CD4-positive, alpha-beta T cell (primary cell): ENCODE results near the gene SOS2. TPM values are rescaled to one million over a fixed set of nuclear protein-coding genes. Genes with fewer than 3 reads are reported as not detected.

ENCODE experiments used
- ATAC-seq: fragments of 200-7000 bp; cut with Tn5 transposase; one replicate; pipeline ENCODE4 v1.10.0; 2022; ENCODE audit warnings: mild to moderate bottlenecking; ENCODE audit not compliant: poor library complexity
- CTCF ChIA-PET: fragments of 350-600 bp; sonication (Branson Sonifier 250); formaldehyde crosslinking; loops from one replicate; lab custom pipeline; 2021; ENCODE audit warnings: antibody characterized with exemption, inconsistent platforms; lab: Charles Lee
- POLR2A ChIA-PET: fragments of 350-600 bp; sonication (Branson Sonifier 250); formaldehyde crosslinking; loops from one replicate; lab custom pipeline; 2021; ENCODE audit warnings: antibody characterized with exemption, inconsistent platforms; lab: Charles Lee
- DNase-seq, 14 experiments: peaks; one replicate each; pipeline ENCODE4 v3.0.0-alpha.2; 2013 to 2020; ENCODE audit warnings: mixed read lengths in 2 of 14
- H3K27ac ChIP-seq, 2 donors: one replicate each; pipeline versions ENCODE4 v1.5.1 to v1.7.0; 2013; ENCODE audit warnings: low read length in 2 of 2, low read depth in 1 of 2, mild to moderate bottlenecking in 1 of 2
- H3K27me3 ChIP-seq, 2 experiments: 1 replicate in 1 of 2; 2 replicates in 1 of 2; pipeline versions ENCODE4 v1.6.1 to v1.7.0; 2013; ENCODE audit warnings: low read length in 2 of 2, control low read depth in 1 of 2, mild to moderate bottlenecking in 1 of 2, moderate library complexity in 1 of 2; ENCODE audit not compliant: insufficient read depth in 2 of 2, control insufficient read depth in 1 of 2
- H3K36me3 ChIP-seq: one replicate; pipeline ENCODE4 v1.6.1; 2013; ENCODE audit warnings: low read length, control low read depth; ENCODE audit not compliant: insufficient read depth
- H3K4me1 ChIP-seq: one replicate; pipeline ENCODE4 v1.6.1; 2013; ENCODE audit warnings: low read length, control low read depth; ENCODE audit not compliant: insufficient read depth
- H3K4me3 ChIP-seq: one replicate; pipeline ENCODE4 v1.5.1; 2013; ENCODE audit warnings: mild to moderate bottlenecking, low read length, moderate library complexity
- H3K9me3 ChIP-seq, 2 experiments: 1 replicate in 1 of 2; 2 replicates in 1 of 2; pipeline versions ENCODE4 v1.6.1 to v1.7.0; 2013; ENCODE audit warnings: low read length in 2 of 2, mild to moderate bottlenecking in 2 of 2, control low read depth in 1 of 2, moderate library complexity in 1 of 2; ENCODE audit not compliant: control insufficient read depth in 1 of 2, insufficient read depth in 1 of 2
- H3K27ac Mint-ChIP-seq: one replicate; pipeline ENCODE4 v1.8.0; 2020; ENCODE audit warnings: mixed read lengths
- H3K27me3 Mint-ChIP-seq: one replicate; pipeline ENCODE4 v1.8.0; 2021; ENCODE audit warnings: mixed read lengths
- H3K36me3 Mint-ChIP-seq: one replicate; pipeline ENCODE4 v1.8.0; 2021; ENCODE audit warnings: low read depth, mixed read lengths
- H3K4me1 Mint-ChIP-seq: one replicate; pipeline ENCODE4 v1.8.0; 2021; ENCODE audit warnings: low read depth, mixed read lengths
- H3K4me3 Mint-ChIP-seq: one replicate; pipeline ENCODE4 v1.8.0; 2020; ENCODE audit warnings: mild to moderate bottlenecking, mixed read lengths
- H3K9me3 Mint-ChIP-seq: one replicate; pipeline ENCODE4 v1.8.0; 2020; ENCODE audit warnings: mixed read lengths
- intact Hi-C, 2 experiments: fragments of 100-400 bp; cut with DNase I in 1 of 2; cut with micrococcal nuclease in 1 of 2; formaldehyde crosslinking; loops; one replicate each; pipeline versions ENCODE4 v1.15.1 to v1.9.0; 2023 to 2025; cut with DNase I, micrococcal nuclease
- total RNA-seq, 174 experiments: library from RNA in 2 of 174; stranded (reverse) in 2 of 174; gene quantifications; one replicate each; pipeline ENCODE4 v1.2.3 and lab custom pipeline; 2021 to 2026
- TF ChIP-seq, protein P1 (sequence below): fragments of 200-600 bp; IDR thresholded peaks from one replicate; pipeline ENCODE4 v1.8.0; 2022; ENCODE audit warnings: antibody characterized with exemption, mild to moderate bottlenecking

Gene SOS2
- total RNA-seq, 2 experiments from 2014 or later = 53.8 to 56.7 TPM

GRCh38 chr14:50265029-50265428 is 33.7 kb upstream of the SOS2 start:
- no peaks in the 10 kb centered on the region for H3K9me3 ChIP-seq
- H3K27me3 Mint-ChIP-seq = no peaks in the 10 kb centered on the region
- DNase-seq = no peak
- ChIA-PET POLR2A (no interaction called here), CTCF (no interaction called here)
- no peak overlapping the region for H3K4me3 Mint-ChIP-seq
- no peaks in the 10 kb centered on the region for H3K27me3 ChIP-seq
- intact Hi-C loops = no loop called here
- H3K4me1 Mint-ChIP-seq = no peaks in the 10 kb centered on the region
- TF ChIP-seq, protein P1, sequence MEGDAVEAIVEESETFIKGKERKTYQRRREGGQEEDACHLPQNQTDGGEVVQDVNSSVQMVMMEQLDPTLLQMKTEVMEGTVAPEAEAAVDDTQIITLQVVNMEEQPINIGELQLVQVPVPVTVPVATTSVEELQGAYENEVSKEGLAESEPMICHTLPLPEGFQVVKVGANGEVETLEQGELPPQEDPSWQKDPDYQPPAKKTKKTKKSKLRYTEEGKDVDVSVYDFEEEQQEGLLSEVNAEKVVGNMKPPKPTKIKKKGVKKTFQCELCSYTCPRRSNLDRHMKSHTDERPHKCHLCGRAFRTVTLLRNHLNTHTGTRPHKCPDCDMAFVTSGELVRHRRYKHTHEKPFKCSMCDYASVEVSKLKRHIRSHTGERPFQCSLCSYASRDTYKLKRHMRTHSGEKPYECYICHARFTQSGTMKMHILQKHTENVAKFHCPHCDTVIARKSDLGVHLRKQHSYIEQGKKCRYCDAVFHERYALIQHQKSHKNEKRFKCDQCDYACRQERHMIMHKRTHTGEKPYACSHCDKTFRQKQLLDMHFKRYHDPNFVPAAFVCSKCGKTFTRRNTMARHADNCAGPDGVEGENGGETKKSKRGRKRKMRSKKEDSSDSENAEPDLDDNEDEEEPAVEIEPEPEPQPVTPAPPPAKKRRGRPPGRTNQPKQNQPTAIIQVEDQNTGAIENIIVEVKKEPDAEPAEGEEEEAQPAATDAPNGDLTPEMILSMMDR = no peak
- H3K36me3 Mint-ChIP-seq = peaks cover 16% of the 10 kb centered on the region
- H3K4me3 ChIP-seq = no peak overlapping the region
- H3K9me3 Mint-ChIP-seq = no peaks in the 10 kb centered on the region
- no peaks in the 10 kb centered on the region for H3K36me3 ChIP-seq
- no peaks in the 10 kb centered on the region for H3K4me1 ChIP-seq
- no peak overlapping the region for H3K27ac ChIP-seq
- ATAC-seq = no peak
- no peak overlapping the region for H3K27ac Mint-ChIP-seq

DNA sequence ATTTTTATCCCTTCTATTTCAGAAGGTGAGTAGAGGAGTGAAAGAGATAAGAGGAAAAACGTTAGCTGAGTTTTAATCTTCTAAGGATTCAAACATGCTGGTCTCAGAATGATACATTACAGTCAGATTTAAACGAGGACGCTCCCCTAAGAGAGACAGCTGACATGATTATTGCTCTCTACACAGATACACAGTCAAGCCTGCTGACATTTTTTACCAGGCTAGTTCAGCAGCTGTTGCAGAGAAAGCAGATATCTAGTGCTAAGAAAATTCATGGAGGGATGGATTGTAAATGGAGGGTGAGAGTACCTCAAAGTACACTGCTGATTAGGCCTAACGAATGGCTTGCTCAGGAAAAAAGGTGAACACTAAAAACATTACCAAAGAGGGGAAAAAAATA is 31.9 kb upstream of the SOS2 start:
- Histone ChIP-seq H3K27me3 (no peaks in the 10 kb centered on the region), H3K9me3 (no peaks in the 10 kb centered on the region), H3K4me3 (no peak overlapping the region), H3K27ac (no peak overlapping the region), H3K4me1 (no peaks in the 10 kb centered on the region), H3K36me3 (no peaks in the 10 kb centered on the region)
- H3K9me3 Mint-ChIP-seq = no peaks in the 10 kb centered on the region
- H3K27me3 Mint-ChIP-seq = no peaks in the 10 kb centered on the region
- H3K27ac Mint-ChIP-seq = no peak overlapping the region
- H3K4me1 Mint-ChIP-seq = no peaks in the 10 kb centered on the region
- no peak overlapping the region for H3K4me3 Mint-ChIP-seq
- intact Hi-C loops = no loop called here
- ChIA-PET CTCF (interaction anchor here (0.7 kb wide), 1 partner anchor 49 kb away, joined by 3 read pairs; no protein-coding TSS in a partner anchor), POLR2A (no interaction called here)
- DNase-seq (no peak), ATAC-seq (no peak)
- H3K36me3 Mint-ChIP-seq = peaks cover 16% of the 10 kb centered on the region
- TF ChIP-seq, protein P1 = no peak

DNA sequence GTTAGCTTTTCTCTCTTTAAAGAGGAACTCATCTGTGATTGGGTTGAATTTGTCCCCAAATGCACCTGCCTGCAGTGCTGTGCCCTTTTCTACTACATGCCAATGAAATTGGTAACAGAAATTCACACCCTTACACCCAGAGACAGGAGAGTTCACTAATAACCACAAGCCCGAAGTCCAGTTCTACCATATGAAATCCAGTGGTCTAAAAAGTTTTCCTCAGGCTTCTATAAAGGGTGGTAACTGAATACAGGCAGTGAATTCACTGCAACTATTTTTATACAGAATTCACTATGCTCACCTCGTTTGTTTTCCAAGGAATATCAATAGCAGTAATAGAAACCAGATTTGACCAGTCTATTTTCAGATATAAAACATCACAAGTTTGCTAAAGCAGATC is 31.5 kb upstream of the SOS2 start:
- CTCF ChIA-PET = no interaction called here
- Histone ChIP-seq H3K4me1 (no peaks in the 10 kb centered on the region), H3K4me3 (no peak overlapping the region), H3K27ac (no peak overlapping the region), H3K9me3 (no peaks in the 10 kb centered on the region), H3K27me3 (no peaks in the 10 kb centered on the region), H3K36me3 (no peaks in the 10 kb centered on the region)
- intact Hi-C loops = no loop called here
- no peaks in the 10 kb centered on the region for H3K4me1 Mint-ChIP-seq
- peaks cover 16% of the 10 kb centered on the region for H3K36me3 Mint-ChIP-seq
- H3K27me3 Mint-ChIP-seq = no peaks in the 10 kb centered on the region
- H3K9me3 Mint-ChIP-seq = no peaks in the 10 kb centered on the region
- POLR2A ChIA-PET = no interaction called here
- H3K27ac Mint-ChIP-seq = no peak overlapping the region
- ATAC-seq (no peak), DNase-seq (no peak)
- H3K4me3 Mint-ChIP-seq = no peak overlapping the region
- TF ChIP-seq, protein P1 = no peak
